ENCODE results near the gene PDE6D.
A peak's percentile ranks its signal among the peaks of the same experiment; 100 is the strongest.

PDE6D gene

DNA sequence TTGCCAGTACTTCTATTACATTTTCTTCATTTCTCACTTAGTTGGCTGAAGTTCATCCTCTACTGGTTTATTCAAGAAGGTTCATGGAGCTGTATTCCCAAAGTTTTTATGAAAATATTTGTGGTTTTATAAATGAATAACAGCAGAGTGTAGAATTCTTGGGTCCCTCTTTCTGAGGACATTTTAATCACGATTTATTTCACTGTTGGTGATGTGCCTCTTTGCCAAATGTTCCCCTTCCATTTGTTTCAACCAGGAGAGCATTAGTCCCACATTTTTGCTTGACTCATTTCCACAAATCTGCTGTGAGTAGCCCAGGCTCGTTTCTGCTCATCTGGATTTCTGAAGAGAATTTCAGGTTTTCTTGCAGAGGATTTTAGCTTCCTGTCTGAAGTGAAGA is 25.9 kb upstream of the PDE6D start:
- TF ChIP-seq, protein P1, sequence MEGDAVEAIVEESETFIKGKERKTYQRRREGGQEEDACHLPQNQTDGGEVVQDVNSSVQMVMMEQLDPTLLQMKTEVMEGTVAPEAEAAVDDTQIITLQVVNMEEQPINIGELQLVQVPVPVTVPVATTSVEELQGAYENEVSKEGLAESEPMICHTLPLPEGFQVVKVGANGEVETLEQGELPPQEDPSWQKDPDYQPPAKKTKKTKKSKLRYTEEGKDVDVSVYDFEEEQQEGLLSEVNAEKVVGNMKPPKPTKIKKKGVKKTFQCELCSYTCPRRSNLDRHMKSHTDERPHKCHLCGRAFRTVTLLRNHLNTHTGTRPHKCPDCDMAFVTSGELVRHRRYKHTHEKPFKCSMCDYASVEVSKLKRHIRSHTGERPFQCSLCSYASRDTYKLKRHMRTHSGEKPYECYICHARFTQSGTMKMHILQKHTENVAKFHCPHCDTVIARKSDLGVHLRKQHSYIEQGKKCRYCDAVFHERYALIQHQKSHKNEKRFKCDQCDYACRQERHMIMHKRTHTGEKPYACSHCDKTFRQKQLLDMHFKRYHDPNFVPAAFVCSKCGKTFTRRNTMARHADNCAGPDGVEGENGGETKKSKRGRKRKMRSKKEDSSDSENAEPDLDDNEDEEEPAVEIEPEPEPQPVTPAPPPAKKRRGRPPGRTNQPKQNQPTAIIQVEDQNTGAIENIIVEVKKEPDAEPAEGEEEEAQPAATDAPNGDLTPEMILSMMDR (conservative IDR thresholded peaks at IDR 0.05): no peak
- TF ChIP-seq ZFX (IDR thresholded peaks at IDR 0.05): no peak
- H3K27ac ChIP-seq: no peak overlapping the region

DNA sequence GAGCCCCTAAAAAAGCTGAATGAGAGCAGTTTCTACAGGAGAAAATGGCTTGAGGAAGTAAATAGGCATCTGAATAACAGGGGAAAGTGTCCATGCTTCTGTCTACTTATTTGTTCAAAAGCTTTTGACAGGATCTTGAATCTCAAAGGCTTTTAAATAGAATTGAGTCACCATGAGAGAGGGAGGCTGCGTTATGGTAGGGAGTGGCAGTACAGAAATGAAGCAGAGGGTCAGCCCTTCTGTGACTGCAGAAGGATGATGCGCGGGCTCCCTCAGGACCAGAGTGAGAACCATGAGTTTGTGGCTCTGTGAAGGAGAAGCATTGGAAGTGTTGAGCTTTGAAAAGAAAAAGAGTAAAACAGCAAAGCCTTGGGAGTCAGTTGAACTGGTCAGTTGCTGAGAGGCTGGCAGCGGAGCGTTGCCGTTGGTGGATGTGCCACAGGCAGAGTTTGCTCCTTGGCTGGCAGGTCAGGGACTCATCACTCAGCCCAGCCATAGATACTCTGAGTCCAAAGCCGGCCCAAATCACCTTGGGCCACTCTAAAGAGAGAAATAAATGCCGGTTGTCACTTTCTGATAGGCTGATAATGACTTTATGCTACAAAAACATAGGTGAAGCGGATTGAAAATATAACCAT is 22.5 kb upstream of the PDE6D start:
- TF ChIP-seq, protein P1 (conservative IDR thresholded peaks at IDR 0.05): no peak
- no peak for TF ChIP-seq ZFX (IDR thresholded peaks at IDR 0.05)
- no peak overlapping the region for H3K27ac ChIP-seq

DNA sequence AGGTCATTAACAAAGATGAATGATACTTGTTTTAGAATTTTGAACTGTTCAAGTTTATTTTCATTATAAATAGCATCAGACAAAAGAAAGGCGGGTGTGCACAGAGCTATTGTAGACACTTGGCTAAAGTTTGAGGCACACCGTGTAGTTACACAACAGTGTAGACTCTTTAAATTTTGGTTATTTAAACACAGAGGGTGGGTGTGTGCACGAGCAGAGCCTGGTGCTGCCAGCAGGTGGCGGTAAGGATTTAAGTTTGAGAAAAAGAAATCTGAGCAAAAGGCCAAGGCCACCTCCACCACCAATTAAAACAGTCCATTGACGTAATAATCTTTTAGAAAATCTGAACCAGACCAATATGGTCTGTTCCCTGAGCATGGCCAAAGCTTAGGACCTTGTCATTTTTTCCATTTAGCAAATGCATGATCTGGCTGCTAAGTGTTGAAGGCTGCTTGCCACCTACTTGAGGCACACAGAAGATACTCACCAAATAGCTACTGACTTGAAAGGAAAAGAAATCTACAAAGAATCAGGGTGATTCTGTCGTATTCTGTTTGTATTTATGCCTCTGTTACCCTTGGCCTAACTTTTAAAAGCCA is 19.5 kb upstream of the PDE6D start:
- TF ChIP-seq, protein P1 (conservative IDR thresholded peaks at IDR 0.05): peak; percentile 84
- no peak for TF ChIP-seq ZFX (IDR thresholded peaks at IDR 0.05)
- H3K27ac ChIP-seq: no peak overlapping the region

DNA sequence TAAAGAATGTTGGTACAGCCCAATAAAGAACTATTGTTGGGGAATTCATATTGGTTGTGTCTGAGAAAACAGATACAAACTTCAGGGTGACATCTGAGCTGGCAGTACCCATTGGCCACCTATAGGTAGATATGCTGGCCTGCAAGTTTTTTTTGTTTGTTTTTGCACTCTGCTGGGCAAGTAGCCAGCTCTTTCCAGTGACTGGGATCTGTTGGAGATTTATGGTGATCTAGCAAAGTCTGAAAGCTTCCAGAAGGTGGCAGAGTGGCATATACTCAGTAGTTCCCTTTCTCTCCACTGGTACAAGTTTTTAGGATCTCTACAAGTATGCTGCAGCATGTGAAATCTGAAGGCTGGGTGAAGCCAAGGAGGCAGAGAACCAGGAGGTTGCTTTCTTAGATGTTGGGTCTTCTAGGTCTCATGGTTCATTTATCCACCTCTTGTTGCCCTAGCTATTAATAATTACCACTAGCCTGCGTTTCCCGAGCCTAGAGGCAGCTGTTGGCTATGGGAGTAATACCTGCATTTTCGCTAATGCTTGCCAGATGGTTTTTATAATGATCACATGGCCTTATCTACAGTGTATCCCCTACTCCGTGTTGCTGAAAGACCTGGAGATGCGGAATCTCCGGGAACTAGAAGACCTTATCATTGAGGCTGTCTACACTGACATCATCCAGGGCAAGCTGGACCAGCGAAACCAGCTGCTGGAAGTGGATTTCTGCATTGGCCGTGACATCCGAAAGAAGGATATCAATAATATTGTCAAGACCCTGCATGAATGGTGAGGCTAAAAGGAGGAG is 14.6 kb upstream of the PDE6D start:
- TF ChIP-seq ZFX (IDR thresholded peaks at IDR 0.05): no peak
- TF ChIP-seq, protein P1 (conservative IDR thresholded peaks at IDR 0.05): peak; percentile 82
- H3K27ac ChIP-seq: peak overlapping the region; percentile 15; the same call in 1 of the 2 replicates

DNA sequence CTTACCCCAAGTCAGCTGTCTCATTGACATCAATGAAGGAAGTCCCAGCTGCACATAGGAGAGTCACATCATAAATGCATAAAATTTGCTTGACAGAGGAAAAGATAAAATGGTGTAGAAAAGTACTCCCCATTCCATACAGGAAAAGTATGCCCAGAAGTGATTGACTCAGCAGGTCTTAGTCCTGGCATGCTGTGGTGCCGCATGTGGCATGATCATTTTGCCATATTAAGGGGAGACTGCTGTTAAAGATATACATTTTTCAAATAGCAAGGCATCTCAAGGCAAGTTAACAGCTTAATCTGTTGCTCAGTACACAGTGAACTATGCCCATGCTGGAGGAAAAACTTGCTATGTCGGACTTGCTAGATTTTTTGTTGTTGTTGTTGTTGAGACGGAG is 13.3 kb upstream of the PDE6D start:
- H3K27ac ChIP-seq: peak overlapping the region; percentile 15; the same call in 1 of the 2 replicates
- no peak for TF ChIP-seq ZFX (IDR thresholded peaks at IDR 0.05)

DNA sequence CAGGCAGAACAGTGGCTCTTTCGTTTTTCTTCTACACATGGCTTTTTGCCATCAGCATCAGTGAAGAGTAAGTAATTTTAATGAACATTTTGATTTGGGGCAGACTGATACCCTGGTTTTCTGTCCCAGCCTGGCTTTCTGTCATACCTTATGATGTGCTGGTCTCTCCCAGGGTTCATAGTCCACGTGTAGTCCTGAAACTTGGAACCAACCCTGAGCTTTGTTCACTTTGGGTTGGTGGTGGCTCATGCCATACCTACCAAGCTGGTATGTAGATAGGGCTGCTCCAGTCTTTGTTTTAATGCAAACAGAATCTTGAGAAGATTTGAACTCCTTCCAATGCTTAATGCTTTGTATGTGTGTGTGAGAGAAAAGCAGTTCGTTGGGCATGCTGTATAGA is 10.0 kb upstream of the PDE6D start:
- no peak overlapping the region for H3K27ac ChIP-seq
- TF ChIP-seq, protein P1 (conservative IDR thresholded peaks at IDR 0.05): no peak
- no peak for TF ChIP-seq ZFX (IDR thresholded peaks at IDR 0.05)

DNA sequence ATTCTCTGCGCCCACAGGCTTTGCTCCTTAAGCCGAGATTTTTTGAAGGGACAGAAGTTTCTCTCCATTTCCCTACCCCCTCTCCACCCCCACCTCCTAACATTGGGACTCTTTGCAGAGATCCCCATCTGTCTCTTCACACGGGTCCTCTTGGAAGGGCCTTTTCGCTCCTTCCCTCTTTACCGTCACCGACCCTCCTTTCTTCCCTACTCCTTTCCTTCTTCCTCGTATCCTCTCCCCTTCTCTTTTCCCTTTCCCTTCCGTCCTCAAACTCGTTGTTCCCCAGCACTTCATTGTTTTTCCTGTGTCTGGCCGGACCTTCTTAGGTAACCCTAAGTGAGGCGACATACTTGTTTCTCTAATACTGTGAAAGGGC is 5.8 kb upstream of the PDE6D start:
- TF ChIP-seq ZFX (IDR thresholded peaks at IDR 0.05): no peak
- TF ChIP-seq, protein P1 (conservative IDR thresholded peaks at IDR 0.05): peak; percentile 38
- peak overlapping the region; percentile 77 for H3K27ac ChIP-seq
